GM18511 (cell line): ENCODE measurements around the gene NTNG1.
"Not testable (repeated sequence)": the region's sequence is repeated elsewhere in the genome, so short reads cannot be mapped to it uniquely, and the experiment has no call there.

Experiments
- ATAC-seq: cut with Tn5 transposase; IDR thresholded peaks from one replicate; pipeline ENCODE4 v1.9.1; 2021; ENCODE audit warnings: mild to moderate bottlenecking, moderate library complexity; ENCODE audit not compliant: unreplicated experiment

NTNG1 gene

GRCh38 chr1:107195476-107195875 is 54.6 kb downstream of the NTNG1 start:
- ATAC-seq: no peak

- peak; percentile 99 for ATAC-seq
Observed at GRCh38 chr1:107196973-107197562, 56.2 kb downstream of the NTNG1 start.

GRCh38 chr1:107198561-107198960 is 57.7 kb downstream of the NTNG1 start:
- no peak for ATAC-seq

GRCh38 chr1:107200631-107201030 is 59.8 kb downstream of the NTNG1 start:
- no peak for ATAC-seq

- no peak for ATAC-seq
Observed at GRCh38 chr1:107202007-107202406, 61.2 kb downstream of the NTNG1 start.

- ATAC-seq: no peak
Observed at GRCh38 chr1:107213225-107213624, 72.4 kb downstream of the NTNG1 start.

- ATAC-seq: no peak
Observed at GRCh38 chr1:107220036-107220435, 79.2 kb downstream of the NTNG1 start.

GRCh38 chr1:107225706-107226105 is 84.9 kb downstream of the NTNG1 start:
- no peak for ATAC-seq

GRCh38 chr1:107228704-107229371 is 88.0 kb downstream of the NTNG1 start:
- no peak for ATAC-seq

GRCh38 chr1:107229711-107230110 is 88.9 kb downstream of the NTNG1 start:
- ATAC-seq: no peak

- ATAC-seq: no peak
Observed at GRCh38 chr1:107230121-107230520, 89.3 kb downstream of the NTNG1 start.

- no peak for ATAC-seq
Observed at GRCh38 chr1:107231291-107231690, 90.5 kb downstream of the NTNG1 start.

- ATAC-seq: no peak
Observed at GRCh38 chr1:107232426-107232825, 91.6 kb downstream of the NTNG1 start.

- not testable (repeated sequence) for ATAC-seq
Observed at GRCh38 chr1:107236760-107237159, 95.9 kb downstream of the NTNG1 start.

GRCh38 chr1:107243461-107243860 is 102.6 kb downstream of the NTNG1 start:
- no peak for ATAC-seq

- no peak for ATAC-seq
Observed at GRCh38 chr1:107244709-107245500, 104.1 kb downstream of the NTNG1 start.

GRCh38 chr1:107246775-107247345 is 106.0 kb downstream of the NTNG1 start:
- ATAC-seq: peak; percentile 52

GRCh38 chr1:107247679-107248078 is 106.8 kb downstream of the NTNG1 start:
- ATAC-seq: no peak

- ATAC-seq: no peak
Observed at GRCh38 chr1:107250169-107250568, 109.3 kb downstream of the NTNG1 start.

- ATAC-seq: no peak
Observed at GRCh38 chr1:107251083-107251482, 110.2 kb downstream of the NTNG1 start.

- ATAC-seq: no peak
Observed at GRCh38 chr1:107251839-107252238, 111.0 kb downstream of the NTNG1 start.

GRCh38 chr1:107252271-107252670 is 111.4 kb downstream of the NTNG1 start:
- ATAC-seq: no peak
